Gastrocnemius medialis (tissue), 4 donors: Measurements from ENCODE around the gene HAVCR2. TPM values are rescaled to one million over a fixed set of nuclear protein-coding genes. Genes with fewer than 3 reads are reported as not detected.

Experiments used
- ATAC-seq, 2 donors: fragments of 150-250 bp; one replicate each; pipeline ENCODE4 v1.9.1; 2016
- DNase-seq, 2 donors: peaks; one replicate each; pipeline ENCODE4 v3.0.0-alpha.2; 2019
- H3K27ac ChIP-seq, 4 donors: fragments of 200-600 bp; sonication (generic); 1 replicate in 1 of 4; 2 replicates in 3 of 4; pipeline ENCODE4 v1.5.1; 2016 to 2018; ENCODE audit warnings: mild to moderate bottlenecking in 2 of 4, moderate library complexity in 1 of 4
- H3K27me3 ChIP-seq, 3 donors: fragments of 200-600 bp; sonication (generic) in 2 of 3; 1 replicate in 1 of 3; 2 replicates in 2 of 3; pipeline versions ENCODE4 v1.5.1 to v1.6.0; 2016 to 2019; ENCODE audit warnings: mild to moderate bottlenecking in 1 of 3, moderate library complexity in 1 of 3
- H3K36me3 ChIP-seq, 2 donors: fragments of 200-600 bp; sonication (generic) in 1 of 2; one replicate each; pipeline ENCODE4 v1.5.1; 2017 to 2018
- H3K4me1 ChIP-seq, 2 donors: fragments of 200-600 bp; sonication (generic) in 1 of 2; one replicate each; pipeline ENCODE4 v1.5.1; 2016 to 2017; ENCODE audit warnings: mild to moderate bottlenecking in 2 of 2
- H3K4me3 ChIP-seq, 4 donors: fragments of 200-600 bp; sonication (generic) in 3 of 4; 1 replicate in 1 of 4; 2 replicates in 3 of 4; pipeline ENCODE4 v1.5.1; 2016 to 2019; ENCODE audit warnings: mild to moderate bottlenecking in 2 of 4
- H3K9me3 ChIP-seq, 3 donors: fragments of 200-600 bp; sonication (generic) in 2 of 3; 1 replicate in 1 of 3; 2 replicates in 2 of 3; pipeline ENCODE4 v1.5.1; 2016 to 2019
- CTCF ChIP-seq, 5 experiments: fragments of 450-650 bp in 3 of 5; fragments of 200-600 bp in 2 of 5; sonication (generic) in 2 of 5; IDR thresholded peaks in 4 of 5; conservative IDR thresholded peaks in 1 of 5; 1 replicate in 4 of 5; 2 replicates in 1 of 5; pipeline ENCODE4 v1.5.1; 2016 to 2019; ENCODE audit warnings: antibody characterized with exemption in 5 of 5, mild to moderate bottlenecking in 3 of 5, moderate library complexity in 3 of 5
- POLR2A ChIP-seq, 2 donors: fragments of 450-650 bp; IDR thresholded peaks; one replicate each; pipeline ENCODE4 v1.6.1; 2017; ENCODE audit warnings: antibody characterized with exemption in 2 of 2, mild to moderate bottlenecking in 2 of 2, moderate library complexity in 2 of 2
- in situ Hi-C, 4 donors: fragments of 200-750 bp; cut with MboI; loops; one replicate each; pipeline versions ENCODE4 v1.15.0 to v1.8.0; 2017; ENCODE audit warnings: low sequenced_read_pairs in 4 of 4
- intact Hi-C: fragments of 100-400 bp; cut with DNase I; formaldehyde crosslinking; loops from one replicate; pipeline ENCODE4 v1.15.1; 2023; ENCODE audit warnings: low total_unique reads
- total RNA-seq, 4 donors: library from RNA; depleted of rRNA; stranded (reverse); fragments of >200 nt; gene quantifications; one replicate each; pipeline versions ENCODE4 v1.1.0 to v1.2.3, GENCODE V29; 2016

The HAVCR2 gene
- total RNA-seq, 4 donors from 2014 or later: 1.2 to 5.0 (median 1.6) TPM

GRCh38 chr5:157069949-157070348, 38.9 kb downstream of the HAVCR2 start:
- H3K36me3 ChIP-seq: no peaks in the 10 kb centered on the region
- DNase-seq (no peak), ATAC-seq (no peak)
- no peaks in the 10 kb centered on the region for H3K4me1 ChIP-seq
- no peak overlapping the region for H3K4me3 ChIP-seq
- no peaks in the 10 kb centered on the region for H3K27me3 ChIP-seq
- TF ChIP-seq CTCF (IDR thresholded peaks at IDR 0.05 in 4 of 5, conservative IDR thresholded peaks at IDR 0.05 in 1 of 5) (no peak), POLR2A (IDR thresholded peaks at IDR 0.05) (no peak)
- no peak overlapping the region for H3K27ac ChIP-seq
- in situ Hi-C loops: no loop called here
- intact Hi-C loops: no loop called here
- H3K9me3 ChIP-seq: no peaks in the 10 kb centered on the region

- TF ChIP-seq CTCF (IDR thresholded peaks at IDR 0.05 in 4 of 5, conservative IDR thresholded peaks at IDR 0.05 in 1 of 5) (no peak), POLR2A (IDR thresholded peaks at IDR 0.05) (no peak)
- H3K4me3 ChIP-seq: no peak overlapping the region
- H3K27me3 ChIP-seq: no peaks in the 10 kb centered on the region
- in situ Hi-C loops (no loop called here), intact Hi-C loops (no loop called here)
- no peak for DNase-seq
- no peaks in the 10 kb centered on the region for H3K9me3 ChIP-seq
- H3K36me3 ChIP-seq: no peaks in the 10 kb centered on the region
- ATAC-seq: no peak
- no peak overlapping the region for H3K27ac ChIP-seq
- no peaks in the 10 kb centered on the region for H3K4me1 ChIP-seq
These were observed 40.1 kb downstream of the HAVCR2 start for GRCh38 chr5:157068785-157069184.

- TF ChIP-seq CTCF (IDR thresholded peaks at IDR 0.05 in 4 of 5, conservative IDR thresholded peaks at IDR 0.05 in 1 of 5) (no peak), POLR2A (IDR thresholded peaks at IDR 0.05) (no peak)
- DNase-seq (no peak), ATAC-seq (no peak)
- intact Hi-C loops: no loop called here
- no peaks in the 10 kb centered on the region for H3K36me3 ChIP-seq
- H3K4me3 ChIP-seq: no peak overlapping the region
- no peak overlapping the region for H3K27ac ChIP-seq
- in situ Hi-C loops: no loop called here
- H3K9me3 ChIP-seq: no peaks in the 10 kb centered on the region
- H3K4me1 ChIP-seq: no peaks in the 10 kb centered on the region
- H3K27me3 ChIP-seq: no peaks in the 10 kb centered on the region
These were observed 40.5 kb downstream of the HAVCR2 start for GRCh38 chr5:157068339-157068738.

- Histone ChIP-seq H3K4me1 (no peaks in the 10 kb centered on the region), H3K27ac (no peak overlapping the region), H3K27me3 (no peaks in the 10 kb centered on the region), H3K9me3 (no peaks in the 10 kb centered on the region), H3K4me3 (no peak overlapping the region), H3K36me3 (no peaks in the 10 kb centered on the region)
- in situ Hi-C loops: no loop called here
- ATAC-seq (no peak), DNase-seq (no peak)
- intact Hi-C loops: no loop called here
- TF ChIP-seq POLR2A (IDR thresholded peaks at IDR 0.05): no peak
- no peak for TF ChIP-seq CTCF (IDR thresholded peaks at IDR 0.05 in 4 of 5, conservative IDR thresholded peaks at IDR 0.05 in 1 of 5)
These were observed 41.8 kb downstream of the HAVCR2 start for GRCh38 chr5:157067005-157067404.

GRCh38 chr5:157066080-157066479, 42.8 kb downstream of the HAVCR2 start:
- in situ Hi-C loops (no loop called here), intact Hi-C loops (no loop called here)
- Histone ChIP-seq H3K9me3 (no peaks in the 10 kb centered on the region), H3K36me3 (no peaks in the 10 kb centered on the region), H3K4me1 (no peaks in the 10 kb centered on the region), H3K4me3 (no peak overlapping the region), H3K27ac (no peak overlapping the region), H3K27me3 (no peaks in the 10 kb centered on the region)
- no peak for DNase-seq
- no peak for TF ChIP-seq POLR2A (IDR thresholded peaks at IDR 0.05)
- TF ChIP-seq CTCF (IDR thresholded peaks at IDR 0.05 in 4 of 5, conservative IDR thresholded peaks at IDR 0.05 in 1 of 5): no peak
- no peak for ATAC-seq
